Nephron progenitor cell (in vitro differentiated cells): ENCODE data around the gene WDR7.

Experiments
- DNase-seq: peaks from one replicate; pipeline ENCODE4 v3.0.0; 2021
- H3K27ac Mint-ChIP-seq: 2 replicates; pipeline ENCODE4 v1.8.0; 2021; ENCODE audit warnings: mild to moderate bottlenecking, moderate library complexity, mixed read lengths
- H3K27me3 Mint-ChIP-seq: 2 replicates; pipeline ENCODE4 v1.8.0; 2021; ENCODE audit warnings: mild to moderate bottlenecking, low read depth, mixed read lengths; ENCODE audit not compliant: poor library complexity
- H3K36me3 Mint-ChIP-seq: 2 replicates; pipeline ENCODE4 v1.8.0; 2021; ENCODE audit warnings: low read depth, mixed read lengths
- H3K4me1 Mint-ChIP-seq: 2 replicates; pipeline ENCODE4 v1.8.0; 2021; ENCODE audit warnings: mixed read lengths
- H3K4me3 Mint-ChIP-seq: 2 replicates; pipeline ENCODE4 v1.8.0; 2021; ENCODE audit warnings: mild to moderate bottlenecking, moderate library complexity, mixed read lengths
- H3K9me3 Mint-ChIP-seq: 2 replicates; pipeline ENCODE4 v1.8.0; 2021; ENCODE audit warnings: mild to moderate bottlenecking, moderate library complexity, mixed read lengths
- TF ChIP-seq, protein P1 (sequence below): fragments of 200-600 bp; sonication (generic); IDR thresholded peaks from 2 replicates; pipeline ENCODE4 v1.5.0; 2021; ENCODE audit warnings: antibody characterized with exemption

Gene WDR7

DNA sequence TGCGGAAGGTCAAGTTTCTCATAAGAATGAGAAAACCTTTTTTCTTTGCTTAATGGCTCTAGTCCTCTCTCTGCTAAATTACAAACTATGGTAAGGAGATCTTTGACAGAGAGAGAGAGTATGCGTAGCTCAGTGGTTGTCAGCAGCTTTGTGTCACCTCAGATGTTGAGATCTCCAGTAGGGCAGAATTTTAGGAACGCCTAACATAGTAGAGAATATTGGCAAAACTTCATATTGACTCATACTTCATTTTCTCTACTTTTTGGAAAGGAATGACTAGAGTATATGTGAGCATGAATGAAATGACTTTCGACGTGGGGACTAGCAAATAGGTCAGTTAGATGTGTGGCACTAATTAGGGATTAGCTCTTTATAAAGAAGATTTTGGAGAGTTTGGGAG is 64.0 kb downstream of the WDR7 start:
- H3K27ac Mint-ChIP-seq, result no peak overlapping the region
- no peaks in the 10 kb centered on the region for H3K27me3 Mint-ChIP-seq
- DNase-seq, result no peak
- TF ChIP-seq, protein P1, sequence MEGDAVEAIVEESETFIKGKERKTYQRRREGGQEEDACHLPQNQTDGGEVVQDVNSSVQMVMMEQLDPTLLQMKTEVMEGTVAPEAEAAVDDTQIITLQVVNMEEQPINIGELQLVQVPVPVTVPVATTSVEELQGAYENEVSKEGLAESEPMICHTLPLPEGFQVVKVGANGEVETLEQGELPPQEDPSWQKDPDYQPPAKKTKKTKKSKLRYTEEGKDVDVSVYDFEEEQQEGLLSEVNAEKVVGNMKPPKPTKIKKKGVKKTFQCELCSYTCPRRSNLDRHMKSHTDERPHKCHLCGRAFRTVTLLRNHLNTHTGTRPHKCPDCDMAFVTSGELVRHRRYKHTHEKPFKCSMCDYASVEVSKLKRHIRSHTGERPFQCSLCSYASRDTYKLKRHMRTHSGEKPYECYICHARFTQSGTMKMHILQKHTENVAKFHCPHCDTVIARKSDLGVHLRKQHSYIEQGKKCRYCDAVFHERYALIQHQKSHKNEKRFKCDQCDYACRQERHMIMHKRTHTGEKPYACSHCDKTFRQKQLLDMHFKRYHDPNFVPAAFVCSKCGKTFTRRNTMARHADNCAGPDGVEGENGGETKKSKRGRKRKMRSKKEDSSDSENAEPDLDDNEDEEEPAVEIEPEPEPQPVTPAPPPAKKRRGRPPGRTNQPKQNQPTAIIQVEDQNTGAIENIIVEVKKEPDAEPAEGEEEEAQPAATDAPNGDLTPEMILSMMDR, result no peak
- H3K36me3 Mint-ChIP-seq, result no peaks in the 10 kb centered on the region
- no peaks in the 10 kb centered on the region for H3K9me3 Mint-ChIP-seq
- no peak overlapping the region for H3K4me3 Mint-ChIP-seq
- H3K4me1 Mint-ChIP-seq, result peaks cover 7% of the 10 kb centered on the region

GRCh38 chr18:56716692-56717146 is 65.6 kb downstream of the WDR7 start:
- no peak for DNase-seq
- H3K36me3 Mint-ChIP-seq, result no peaks in the 10 kb centered on the region
- TF ChIP-seq, protein P1, result no peak
- no peaks in the 10 kb centered on the region for H3K27me3 Mint-ChIP-seq
- H3K27ac Mint-ChIP-seq, result no peak overlapping the region
- H3K4me1 Mint-ChIP-seq, result peaks cover 4% of the 10 kb centered on the region
- no peaks in the 10 kb centered on the region for H3K9me3 Mint-ChIP-seq
- H3K4me3 Mint-ChIP-seq, result no peak overlapping the region

DNA sequence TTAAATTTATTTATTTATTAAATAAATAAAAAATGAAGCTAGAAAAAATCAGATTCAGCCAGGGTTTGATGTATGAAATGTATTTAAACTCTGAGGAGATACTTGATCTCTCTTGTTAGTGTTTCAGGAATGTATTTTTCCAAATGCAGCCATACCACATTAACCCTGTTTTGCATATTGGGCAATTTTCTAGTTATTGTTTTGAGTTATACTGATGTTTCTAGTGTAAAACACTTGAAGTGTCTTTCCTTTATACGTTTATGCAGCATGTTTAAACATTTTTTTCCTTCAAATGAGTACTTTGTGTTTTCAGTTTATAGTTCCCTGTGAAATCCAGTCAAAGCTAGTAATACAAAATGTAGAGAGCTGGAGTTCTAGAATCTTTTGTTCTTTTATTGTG is 69.9 kb downstream of the WDR7 start:
- Mint-ChIP-seq H3K27ac (no peak overlapping the region), H3K4me3 (no peak overlapping the region), H3K27me3 (no peaks in the 10 kb centered on the region), H3K36me3 (peaks cover 8% of the 10 kb centered on the region), H3K4me1 (no peaks in the 10 kb centered on the region), H3K9me3 (peaks cover 18% of the 10 kb centered on the region)
- TF ChIP-seq, protein P1, result no peak
- no peak for DNase-seq

DNA sequence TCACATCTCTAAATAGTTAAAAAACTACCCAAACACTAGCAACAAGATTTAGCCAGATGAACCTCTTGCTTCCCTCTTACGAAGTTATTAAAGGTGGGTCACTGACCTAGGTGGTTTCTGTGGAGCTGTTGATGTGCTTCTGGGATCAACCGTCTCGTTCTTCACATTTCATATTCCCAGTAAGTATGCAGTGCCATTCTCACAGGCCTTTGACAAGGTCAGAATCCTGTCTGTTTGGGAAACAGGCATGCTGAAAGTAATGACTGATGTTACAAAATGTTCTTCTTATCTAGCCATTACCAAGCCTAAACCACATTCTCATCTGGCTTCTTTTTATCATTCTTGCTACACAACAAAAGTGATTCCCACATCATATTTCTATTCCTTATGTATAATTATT is 70.3 kb downstream of the WDR7 start:
- DNase-seq, result no peak
- H3K27ac Mint-ChIP-seq, result no peak overlapping the region
- peaks cover 18% of the 10 kb centered on the region for H3K9me3 Mint-ChIP-seq
- H3K27me3 Mint-ChIP-seq, result no peaks in the 10 kb centered on the region
- H3K36me3 Mint-ChIP-seq, result peaks cover 13% of the 10 kb centered on the region
- TF ChIP-seq, protein P1, result no peak
- H3K4me3 Mint-ChIP-seq, result no peak overlapping the region
- H3K4me1 Mint-ChIP-seq, result no peaks in the 10 kb centered on the region

DNA sequence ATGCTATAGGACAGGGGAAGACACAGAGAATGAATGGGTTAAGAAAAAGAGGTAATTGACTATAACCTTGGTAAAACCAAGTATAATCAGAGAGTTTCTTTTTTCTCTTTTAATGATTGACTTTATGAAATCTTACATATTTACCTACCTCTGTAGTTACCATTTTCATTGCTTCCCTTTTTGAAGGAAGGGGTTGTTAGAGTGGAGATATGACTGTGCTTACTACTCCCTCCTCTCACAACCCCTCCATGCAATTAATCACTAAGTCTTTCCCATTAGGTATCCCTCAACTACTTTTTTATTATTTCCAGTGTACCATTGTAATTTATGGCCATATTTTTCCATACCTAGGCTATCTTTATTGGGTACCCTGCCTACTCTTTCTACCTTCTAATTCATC is 71.4 kb downstream of the WDR7 start:
- DNase-seq, result no peak
- no peaks in the 10 kb centered on the region for H3K27me3 Mint-ChIP-seq
- peaks cover 22% of the 10 kb centered on the region for H3K36me3 Mint-ChIP-seq
- H3K4me1 Mint-ChIP-seq, result no peaks in the 10 kb centered on the region
- TF ChIP-seq, protein P1, result no peak
- H3K4me3 Mint-ChIP-seq, result no peak overlapping the region
- no peak overlapping the region for H3K27ac Mint-ChIP-seq
- peaks cover 18% of the 10 kb centered on the region for H3K9me3 Mint-ChIP-seq

DNA sequence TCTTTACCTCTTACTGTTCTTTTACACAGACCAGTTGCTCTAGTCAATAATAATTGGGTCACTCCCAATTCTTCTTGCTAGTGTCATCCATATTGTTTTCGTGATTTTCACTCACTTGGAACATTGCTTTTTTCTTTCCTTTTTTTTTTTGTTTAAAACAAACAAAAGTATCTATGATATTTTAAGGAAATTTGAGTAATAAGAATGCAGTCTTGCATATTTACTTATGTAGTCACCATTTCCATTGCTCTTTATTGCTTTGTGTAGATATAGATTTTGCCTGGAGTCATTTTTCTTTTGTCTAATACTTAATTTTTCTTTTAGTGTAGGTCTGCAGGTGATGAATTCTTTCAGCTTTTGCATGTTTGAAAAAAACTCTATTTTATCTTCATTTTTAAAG is 71.9 kb downstream of the WDR7 start:
- Mint-ChIP-seq H3K4me3 (no peak overlapping the region), H3K36me3 (peaks cover 22% of the 10 kb centered on the region), H3K27ac (no peak overlapping the region), H3K9me3 (peaks cover 18% of the 10 kb centered on the region), H3K4me1 (no peaks in the 10 kb centered on the region), H3K27me3 (no peaks in the 10 kb centered on the region)
- no peak for DNase-seq
- TF ChIP-seq, protein P1, result no peak
